Neural progenitor cell (in vitro differentiated cells): ENCODE measurements around the gene PHC1. TPM values are rescaled to one million over a fixed set of nuclear protein-coding genes. Genes with fewer than 3 reads are reported as not detected.

Experiments used
- DNase-seq: peaks from one replicate; pipeline ENCODE4 v3.0.0-alpha.2; 2016; ENCODE audit warnings: low spot score
- H2AFZ ChIP-seq: fragments of 200-600 bp; sonication (generic); replicated peaks from 2 replicates; pipeline ENCODE4 v1.6.1; 2016; ENCODE audit warnings: antibody characterized with exemption
- H3F3A ChIP-seq: fragments of 200-600 bp; sonication (generic); 2 replicates; pipeline ENCODE4 v1.6.1; 2016; ENCODE audit warnings: antibody characterized with exemption, low read depth
- H3K27ac ChIP-seq: fragments of 200-600 bp; sonication (generic); 2 replicates; pipeline ENCODE4 v1.5.1; 2016; ENCODE audit warnings: mild to moderate bottlenecking
- H3K27me3 ChIP-seq: fragments of 200-600 bp; sonication (generic); 2 replicates; pipeline ENCODE4 v1.6.1; 2016; ENCODE audit warnings: mild to moderate bottlenecking, moderate library complexity
- H3K36me3 ChIP-seq: fragments of 200-600 bp; sonication (generic); 2 replicates; pipeline ENCODE4 v1.5.1; 2016
- H3K4me1 ChIP-seq: fragments of 200-600 bp; sonication (generic); 2 replicates; pipeline ENCODE4 v1.6.1; 2016; ENCODE audit warnings: mixed run types
- H3K4me2 ChIP-seq: fragments of 200-600 bp; sonication (generic); 2 replicates; pipeline ENCODE4 v1.6.1; 2016
- H3K4me3 ChIP-seq: fragments of 200-600 bp; sonication (generic); 2 replicates; pipeline ENCODE4 v1.5.1; 2016
- H3K79me2 ChIP-seq: fragments of 200-600 bp; sonication (generic); 2 replicates; pipeline ENCODE4 v1.6.1; 2016; ENCODE audit warnings: low read depth
- H3K9ac ChIP-seq: fragments of 200-600 bp; sonication (generic); 2 replicates; pipeline ENCODE4 v1.6.1; 2016
- H3K9me3 ChIP-seq: fragments of 200-600 bp; sonication (generic); 2 replicates; pipeline ENCODE4 v1.5.1; 2016; ENCODE audit warnings: low read depth
- H4K20me1 ChIP-seq: fragments of 200-600 bp; sonication (generic); 2 replicates; pipeline ENCODE4 v1.6.1; 2016; ENCODE audit warnings: low read depth
- H3K27ac Mint-ChIP-seq: 3 replicates; pipeline ENCODE4 v1.8.0; 2021; ENCODE audit warnings: mixed read lengths
- H3K27me3 Mint-ChIP-seq: 2 replicates; pipeline ENCODE4 v1.8.0; 2022; ENCODE audit warnings: low read depth, mild to moderate bottlenecking, inconsistent platforms, moderate library complexity, mixed read lengths; ENCODE audit not compliant: insufficient read depth
- H3K36me3 Mint-ChIP-seq: 3 replicates; pipeline ENCODE4 v1.8.0; 2021; ENCODE audit warnings: mixed read lengths
- H3K4me1 Mint-ChIP-seq: 3 replicates; pipeline ENCODE4 v1.8.0; 2021; ENCODE audit warnings: mixed read lengths
- H3K4me3 Mint-ChIP-seq: 3 replicates; pipeline ENCODE4 v1.8.0; 2021; ENCODE audit warnings: mild to moderate bottlenecking, moderate library complexity, mixed read lengths
- H3K9me3 Mint-ChIP-seq: 3 replicates; pipeline ENCODE4 v1.8.0; 2020; ENCODE audit warnings: mixed read lengths
- EZH2 ChIP-seq: fragments of 200-600 bp; sonication (generic); IDR thresholded peaks from 2 replicates; pipeline ENCODE4 v1.6.1; 2017; ENCODE audit warnings: antibody characterized with exemption, mild to moderate bottlenecking, moderate library complexity
- EZH2phosphoT487 ChIP-seq: fragments of 200-600 bp; sonication (generic); IDR thresholded peaks from 2 replicates; pipeline ENCODE4 v1.6.1; 2017; ENCODE audit warnings: antibody characterized with exemption
- total RNA-seq: library from RNA; depleted of rRNA; stranded (reverse); fragments of >200 nt; gene quantifications from 2 replicates; pipeline ENCODE4 v1.2.3, GENCODE V29; 2015; ENCODE audit warnings: low replicate concordance
- TF ChIP-seq, protein P1 (sequence below): fragments of 200-600 bp; sonication (generic); IDR thresholded peaks from 2 replicates; pipeline ENCODE4 v1.5.1; 2017; ENCODE audit warnings: antibody characterized with exemption, mild to moderate bottlenecking

Gene PHC1
- total RNA-seq, 1 donor from 2014 or later = 62.7 TPM

DNA sequence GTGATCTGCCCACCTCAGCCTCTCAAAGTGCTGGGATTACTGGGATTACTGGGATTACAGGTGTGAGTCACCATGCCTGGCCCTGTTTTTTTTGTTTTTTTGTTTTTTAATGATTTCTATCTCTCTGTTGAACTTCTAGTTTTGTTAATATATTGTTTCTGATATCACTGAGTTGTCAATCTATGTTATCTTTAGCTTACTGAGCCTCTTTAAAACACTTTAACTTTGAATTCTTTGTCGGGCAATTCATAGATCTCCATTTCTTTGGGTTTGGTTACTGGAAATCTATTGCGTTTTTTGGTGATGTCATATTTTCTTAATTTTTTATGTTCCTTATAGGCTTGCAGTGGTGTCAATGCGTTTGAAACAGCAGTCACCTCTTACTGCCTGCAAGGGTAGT, 65.8 kb downstream of the PHC1 start:
- H3K4me3 Mint-ChIP-seq = no peak overlapping the region
- H3K4me2 ChIP-seq = no peak overlapping the region
- TF ChIP-seq EZH2 = no peak
- TF ChIP-seq, protein P1, sequence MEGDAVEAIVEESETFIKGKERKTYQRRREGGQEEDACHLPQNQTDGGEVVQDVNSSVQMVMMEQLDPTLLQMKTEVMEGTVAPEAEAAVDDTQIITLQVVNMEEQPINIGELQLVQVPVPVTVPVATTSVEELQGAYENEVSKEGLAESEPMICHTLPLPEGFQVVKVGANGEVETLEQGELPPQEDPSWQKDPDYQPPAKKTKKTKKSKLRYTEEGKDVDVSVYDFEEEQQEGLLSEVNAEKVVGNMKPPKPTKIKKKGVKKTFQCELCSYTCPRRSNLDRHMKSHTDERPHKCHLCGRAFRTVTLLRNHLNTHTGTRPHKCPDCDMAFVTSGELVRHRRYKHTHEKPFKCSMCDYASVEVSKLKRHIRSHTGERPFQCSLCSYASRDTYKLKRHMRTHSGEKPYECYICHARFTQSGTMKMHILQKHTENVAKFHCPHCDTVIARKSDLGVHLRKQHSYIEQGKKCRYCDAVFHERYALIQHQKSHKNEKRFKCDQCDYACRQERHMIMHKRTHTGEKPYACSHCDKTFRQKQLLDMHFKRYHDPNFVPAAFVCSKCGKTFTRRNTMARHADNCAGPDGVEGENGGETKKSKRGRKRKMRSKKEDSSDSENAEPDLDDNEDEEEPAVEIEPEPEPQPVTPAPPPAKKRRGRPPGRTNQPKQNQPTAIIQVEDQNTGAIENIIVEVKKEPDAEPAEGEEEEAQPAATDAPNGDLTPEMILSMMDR = no peak
- TF ChIP-seq EZH2phosphoT487 = no peak
- no peaks in the 10 kb centered on the region for H3F3A ChIP-seq
- peaks cover 14% of the 10 kb centered on the region for H3K36me3 Mint-ChIP-seq
- H3K9me3 Mint-ChIP-seq = peaks cover 19% of the 10 kb centered on the region
- H4K20me1 ChIP-seq = no peaks in the 10 kb centered on the region
- H3K79me2 ChIP-seq = no peaks in the 10 kb centered on the region
- DNase-seq = no peak
- H3K4me3 ChIP-seq = no peak overlapping the region
- H3K4me1 ChIP-seq = no peaks in the 10 kb centered on the region
- no peaks in the 10 kb centered on the region for H3K36me3 ChIP-seq
- no peak overlapping the region for H3K9ac ChIP-seq
- no peak overlapping the region for H3K27ac Mint-ChIP-seq
- no peaks in the 10 kb centered on the region for H3K4me1 Mint-ChIP-seq
- H3K9me3 ChIP-seq = no peaks in the 10 kb centered on the region
- H3K27me3 Mint-ChIP-seq = peaks cover 2% of the 10 kb centered on the region
- no peak overlapping the region for H2AFZ ChIP-seq
- no peak overlapping the region for H3K27ac ChIP-seq
- no peaks in the 10 kb centered on the region for H3K27me3 ChIP-seq

DNA sequence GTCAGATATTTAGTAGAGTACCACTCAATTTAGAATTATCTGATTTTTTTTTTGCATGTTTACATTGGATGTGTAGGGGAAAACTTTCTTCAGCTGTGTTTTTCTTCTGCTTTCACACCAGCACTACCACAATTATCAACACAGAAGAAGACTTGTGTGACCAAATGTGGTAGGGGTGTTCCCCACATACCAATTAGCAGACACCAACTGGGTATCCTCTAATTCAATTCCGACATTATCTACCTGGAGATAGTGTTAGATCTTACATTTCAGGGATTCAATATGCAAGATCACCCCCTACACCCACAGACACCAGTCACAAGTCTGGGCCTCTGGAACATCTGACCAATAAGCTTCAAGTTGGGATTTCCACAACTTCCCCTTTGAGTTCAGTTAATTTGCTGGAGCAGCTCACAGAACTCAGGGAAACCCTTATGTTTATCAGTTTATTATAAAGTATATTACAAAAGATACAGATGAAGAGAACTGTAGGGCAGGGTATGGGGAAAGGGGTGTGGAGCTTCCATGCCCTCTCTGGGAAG, 71.0 kb downstream of the PHC1 start:
- TF ChIP-seq EZH2 (no peak), EZH2phosphoT487 (no peak)
- TF ChIP-seq, protein P1 = no peak
- peaks cover 1% of the 10 kb centered on the region for H3K9me3 Mint-ChIP-seq
- no peaks in the 10 kb centered on the region for H3K27me3 ChIP-seq

DNA sequence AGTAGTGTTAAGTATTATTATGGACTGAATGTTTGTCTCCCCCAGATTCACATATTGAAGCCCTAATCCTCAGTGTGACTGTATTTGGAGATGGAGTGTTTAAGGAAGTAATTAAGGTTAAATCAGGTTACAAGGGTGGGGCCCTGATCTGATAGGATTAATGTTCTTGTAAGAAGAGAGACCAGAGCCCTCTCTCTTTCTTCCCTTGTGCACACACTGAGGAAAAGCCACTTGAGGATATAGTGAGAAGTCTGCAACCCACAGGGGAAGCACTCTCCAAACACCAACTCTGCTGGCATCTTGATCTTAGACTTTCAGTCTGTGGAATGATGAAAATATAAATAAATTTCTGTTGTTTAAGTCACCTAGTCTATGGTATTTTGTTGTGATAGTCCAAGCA, 72.9 kb downstream of the PHC1 start:
- H3K4me3 Mint-ChIP-seq = no peak overlapping the region
- no peaks in the 10 kb centered on the region for H3K36me3 Mint-ChIP-seq
- H3K9me3 ChIP-seq = no peaks in the 10 kb centered on the region
- no peaks in the 10 kb centered on the region for H3K79me2 ChIP-seq
- TF ChIP-seq, protein P1 = no peak
- no peak for TF ChIP-seq EZH2
- no peak for TF ChIP-seq EZH2phosphoT487
- DNase-seq = no peak
- H4K20me1 ChIP-seq = no peaks in the 10 kb centered on the region
- no peak overlapping the region for H3K9ac ChIP-seq
- H3F3A ChIP-seq = no peaks in the 10 kb centered on the region
- H3K4me1 Mint-ChIP-seq = no peaks in the 10 kb centered on the region
- no peak overlapping the region for H3K27ac ChIP-seq
- no peak overlapping the region for H3K4me3 ChIP-seq
- no peaks in the 10 kb centered on the region for H3K27me3 ChIP-seq
- peaks cover 2% of the 10 kb centered on the region for H3K27me3 Mint-ChIP-seq
- no peak overlapping the region for H3K4me2 ChIP-seq
- H3K4me1 ChIP-seq = no peaks in the 10 kb centered on the region
- no peaks in the 10 kb centered on the region for H3K36me3 ChIP-seq
- no peaks in the 10 kb centered on the region for H3K9me3 Mint-ChIP-seq
- H3K27ac Mint-ChIP-seq = no peak overlapping the region
- H2AFZ ChIP-seq = no peak overlapping the region

More for the DNA sequence above, 71.0 kb downstream of the PHC1 start:
- H4K20me1 ChIP-seq = no peaks in the 10 kb centered on the region
- H3K4me3 ChIP-seq = no peak overlapping the region
- H3K9ac ChIP-seq = no peak overlapping the region
- H3K36me3 ChIP-seq = no peaks in the 10 kb centered on the region
- no peak overlapping the region for H2AFZ ChIP-seq
- no peaks in the 10 kb centered on the region for H3K79me2 ChIP-seq
- H3K9me3 ChIP-seq = no peaks in the 10 kb centered on the region
- no peaks in the 10 kb centered on the region for H3K36me3 Mint-ChIP-seq
- no peaks in the 10 kb centered on the region for H3K4me1 ChIP-seq
- H3K27ac ChIP-seq = no peak overlapping the region
- no peak overlapping the region for H3K4me3 Mint-ChIP-seq
- DNase-seq = no peak
- no peaks in the 10 kb centered on the region for H3K4me1 Mint-ChIP-seq
- no peak overlapping the region for H3K4me2 ChIP-seq
- H3K27me3 Mint-ChIP-seq = peaks cover 2% of the 10 kb centered on the region
- H3K27ac Mint-ChIP-seq = no peak overlapping the region
- H3F3A ChIP-seq = no peaks in the 10 kb centered on the region
